HG03575 (cell line): ENCODE data around the gene NEK7.

ENCODE experiments used
- ATAC-seq: cut with Tn5 transposase; IDR thresholded peaks from one replicate; pipeline ENCODE4 v1.9.1; 2021; ENCODE audit not compliant: unreplicated experiment, insufficient number of reproducible peaks, low FRiP score; ENCODE audit errors: extremely low read depth

NEK7 gene

DNA sequence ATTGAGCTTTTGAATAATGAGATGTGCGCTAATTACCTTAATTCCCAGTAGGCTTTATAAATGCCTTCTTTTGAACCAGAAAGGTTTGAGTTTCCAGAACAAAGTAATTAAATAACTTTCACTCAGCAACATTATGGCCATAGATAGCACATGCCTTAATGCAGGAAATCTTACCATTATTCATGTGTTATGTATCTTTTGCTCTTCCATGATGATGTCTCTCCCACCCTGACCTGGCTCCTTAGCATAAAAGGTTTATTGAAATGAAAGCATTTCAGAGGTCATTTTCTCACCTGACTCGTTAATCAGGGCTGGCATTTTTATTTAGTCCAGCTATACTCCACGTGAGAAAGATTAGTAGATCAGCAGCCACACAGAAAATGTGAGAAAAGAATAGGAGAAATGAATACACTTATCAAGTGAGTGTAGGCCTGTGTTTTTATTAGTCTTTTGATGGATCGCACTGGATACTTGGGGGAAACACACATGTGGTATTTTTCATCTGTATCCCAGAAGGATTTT lies 203.5 kb downstream of the NEK7 start:
- no peak for ATAC-seq

DNA sequence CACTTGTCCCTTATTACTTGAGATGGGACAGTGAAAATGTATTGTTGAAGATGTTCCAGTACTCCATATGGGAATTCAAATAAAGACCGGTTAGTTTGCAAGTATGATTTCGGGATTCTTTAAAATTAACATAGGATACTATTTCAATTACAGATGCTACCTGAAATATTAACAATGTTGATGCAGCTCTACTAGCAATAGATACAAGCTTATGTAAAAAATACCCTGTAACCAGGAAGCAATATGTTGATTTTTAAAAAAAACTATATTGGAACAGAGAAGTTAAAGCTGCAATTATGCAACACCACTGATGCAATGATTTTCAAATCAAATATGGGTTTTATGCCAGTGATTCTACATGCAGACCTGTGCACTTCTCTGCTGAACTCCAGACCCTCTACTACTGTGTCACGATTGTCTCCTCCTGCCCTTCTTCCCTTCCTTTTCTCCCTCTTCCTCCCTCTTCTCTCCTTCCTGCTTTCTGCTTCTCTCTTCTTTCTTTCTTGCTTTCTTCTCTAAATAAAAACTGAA lies 204.5 kb downstream of the NEK7 start:
- ATAC-seq = no peak

- no peak for ATAC-seq
These were observed 206.9 kb downstream of the NEK7 start for GRCh38 chr1:198363625-198364151.

DNA sequence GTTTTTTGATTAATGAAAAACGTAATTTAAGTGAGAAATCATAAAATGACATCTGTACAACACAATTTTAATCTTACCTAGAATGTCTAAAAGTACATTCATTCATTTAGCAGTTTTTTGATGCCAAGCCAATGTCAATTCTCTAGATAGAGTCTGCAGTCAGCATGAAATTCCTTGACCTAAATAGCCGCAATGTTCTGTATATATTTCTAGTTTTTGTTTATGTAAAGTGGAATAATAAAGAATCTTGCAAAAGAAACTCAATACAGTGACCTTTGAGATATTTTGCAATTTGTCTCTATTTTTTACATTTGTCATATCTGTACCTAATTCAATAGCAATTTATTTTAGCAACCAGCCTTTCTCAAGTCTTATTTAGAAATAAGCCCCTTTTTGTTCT lies 207.7 kb downstream of the NEK7 start:
- ATAC-seq = no peak

- ATAC-seq = no peak
These were observed 210.5 kb downstream of the NEK7 start for GRCh38 chr1:198367296-198367695.

GRCh38 chr1:198370996-198371395 lies 214.2 kb downstream of the NEK7 start:
- no peak for ATAC-seq
